HG02885 (cell line): ENCODE measurements around the gene TGIF2LX.
"Not testable (repeated sequence)": the region's sequence is repeated elsewhere in the genome, so short reads cannot be mapped to it uniquely, and the experiment has no call there.

Source experiments
- ATAC-seq: cut with Tn5 transposase; IDR thresholded peaks from one replicate; pipeline ENCODE4 v1.9.1; 2021; ENCODE audit warnings: mild to moderate bottlenecking; ENCODE audit not compliant: unreplicated experiment, poor library complexity

The TGIF2LX gene

GRCh38 chrX:89921665-89922064, at the start of gene TGIF2LX:
TGIF2LX (plus strand) TSS chrX:89921908; CDS start chrX:89922086, 178 bp downstream.
- not testable (repeated sequence) for ATAC-seq

GRCh38 chrX:89922338-89922934, 728 bp downstream of the TGIF2LX start:
- ATAC-seq = not testable (repeated sequence)

GRCh38 chrX:89943077-89943476, 21.4 kb downstream of the TGIF2LX start:
- not testable (repeated sequence) for ATAC-seq

- ATAC-seq = not testable (repeated sequence)
Observed at GRCh38 chrX:89965588-89965987, 43.9 kb downstream of the TGIF2LX start.
